HG03460 (cell line): Measurements from ENCODE around the gene NUP210.

ENCODE experiments used
- ATAC-seq: cut with Tn5 transposase; IDR thresholded peaks from one replicate; pipeline ENCODE4 v1.9.1; 2021; ENCODE audit not compliant: unreplicated experiment

Gene NUP210

GRCh38 chr3:13329746-13330145 is 90.4 kb downstream of the NUP210 start:
- no peak for ATAC-seq

GRCh38 chr3:13325892-13326443 is 94.2 kb downstream of the NUP210 start:
- ATAC-seq: no peak

- no peak for ATAC-seq
Measured at GRCh38 chr3:13324835-13325501, 95.2 kb downstream of the NUP210 start.

- no peak for ATAC-seq
Measured at GRCh38 chr3:13323822-13324221, 96.3 kb downstream of the NUP210 start.

- ATAC-seq: no peak
Measured at GRCh38 chr3:13322324-13322723, 97.8 kb downstream of the NUP210 start.

- ATAC-seq: no peak
Measured at GRCh38 chr3:13319564-13320220, 100.4 kb downstream of the NUP210 start.

GRCh38 chr3:13318626-13319470 is 101.3 kb downstream of the NUP210 start:
- no peak for ATAC-seq

- no peak for ATAC-seq
Measured at GRCh38 chr3:13317596-13318320, 102.4 kb downstream of the NUP210 start.

- ATAC-seq: no peak
Measured at GRCh38 chr3:13316603-13317002, 103.5 kb downstream of the NUP210 start.

GRCh38 chr3:13314877-13315276 is 105.2 kb downstream of the NUP210 start:
- no peak for ATAC-seq

- no peak for ATAC-seq
Measured at GRCh38 chr3:13313813-13314212, 106.3 kb downstream of the NUP210 start.

- ATAC-seq: no peak
Measured at GRCh38 chr3:13309004-13309403, 111.1 kb downstream of the NUP210 start.

GRCh38 chr3:13308380-13308801 is 111.7 kb downstream of the NUP210 start:
- ATAC-seq: no peak

- ATAC-seq: no peak
Measured at GRCh38 chr3:13307041-13307440, 113.1 kb downstream of the NUP210 start.

GRCh38 chr3:13305623-13306022 is 114.5 kb downstream of the NUP210 start:
- no peak for ATAC-seq

GRCh38 chr3:13303410-13303809 is 116.7 kb downstream of the NUP210 start:
- ATAC-seq: no peak

- peak; percentile 61 for ATAC-seq
Measured at GRCh38 chr3:13301286-13301987, 118.7 kb downstream of the NUP210 start.

- ATAC-seq: no peak
Measured at GRCh38 chr3:13300546-13301285, 119.4 kb downstream of the NUP210 start.

GRCh38 chr3:13299531-13300155 is 120.5 kb downstream of the NUP210 start:
- no peak for ATAC-seq
